ENCODE measurements around the gene ENHO.

DNA sequence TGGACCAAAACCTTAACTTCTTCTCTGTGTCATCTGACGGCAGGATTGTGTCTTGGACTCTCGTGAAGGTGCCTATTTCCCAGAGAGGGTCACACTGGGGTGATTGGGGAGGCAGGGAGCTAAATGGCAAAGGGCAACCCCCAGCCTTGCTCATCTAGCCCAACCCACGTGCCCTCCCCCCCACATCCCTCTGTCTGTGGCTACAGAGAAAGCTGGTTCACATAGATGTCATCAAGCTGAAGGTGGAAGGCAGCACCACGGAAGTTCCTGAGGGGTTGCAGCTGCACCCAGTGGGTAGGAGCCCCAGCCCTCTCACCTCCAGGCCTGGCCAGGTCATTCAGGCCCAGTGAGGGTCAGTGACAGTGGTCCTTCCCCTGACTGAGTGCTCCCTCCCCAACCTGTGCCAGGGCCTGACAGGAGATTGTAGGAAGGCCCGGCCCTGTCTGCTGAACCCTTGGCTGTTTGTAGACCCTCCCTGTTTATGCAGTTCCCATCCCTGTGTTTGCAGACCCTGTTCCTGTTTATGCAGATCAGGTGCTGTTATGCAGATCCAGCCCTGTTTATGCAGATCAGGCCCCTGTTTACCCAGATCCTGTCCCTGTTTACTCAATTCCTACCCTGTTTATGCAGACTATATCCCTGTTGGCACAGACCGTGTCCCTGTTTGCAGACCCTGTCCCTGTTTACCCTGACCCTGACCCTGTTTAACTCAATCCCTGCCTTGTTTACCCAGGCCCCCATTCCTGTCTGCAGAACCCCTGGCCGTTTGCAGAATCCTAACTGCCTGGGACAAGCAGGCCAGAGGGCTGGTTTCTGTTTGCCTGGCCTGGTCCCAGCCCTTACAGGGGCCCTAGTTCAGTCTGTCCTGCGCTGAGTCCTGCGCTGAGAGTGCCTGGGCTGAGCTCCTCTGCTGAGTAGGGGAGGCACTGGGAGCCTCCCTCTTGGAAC is 10.4 kb downstream of the ENHO start:
- TF ChIP-seq POLR2A (IDR thresholded peaks at IDR 0.05) (no peak), POLR2AphosphoS5 (IDR thresholded peaks at IDR 0.05) (no peak), EP300 (IDR thresholded peaks at IDR 0.05) (no peak)
- TF ChIP-seq, protein P1, sequence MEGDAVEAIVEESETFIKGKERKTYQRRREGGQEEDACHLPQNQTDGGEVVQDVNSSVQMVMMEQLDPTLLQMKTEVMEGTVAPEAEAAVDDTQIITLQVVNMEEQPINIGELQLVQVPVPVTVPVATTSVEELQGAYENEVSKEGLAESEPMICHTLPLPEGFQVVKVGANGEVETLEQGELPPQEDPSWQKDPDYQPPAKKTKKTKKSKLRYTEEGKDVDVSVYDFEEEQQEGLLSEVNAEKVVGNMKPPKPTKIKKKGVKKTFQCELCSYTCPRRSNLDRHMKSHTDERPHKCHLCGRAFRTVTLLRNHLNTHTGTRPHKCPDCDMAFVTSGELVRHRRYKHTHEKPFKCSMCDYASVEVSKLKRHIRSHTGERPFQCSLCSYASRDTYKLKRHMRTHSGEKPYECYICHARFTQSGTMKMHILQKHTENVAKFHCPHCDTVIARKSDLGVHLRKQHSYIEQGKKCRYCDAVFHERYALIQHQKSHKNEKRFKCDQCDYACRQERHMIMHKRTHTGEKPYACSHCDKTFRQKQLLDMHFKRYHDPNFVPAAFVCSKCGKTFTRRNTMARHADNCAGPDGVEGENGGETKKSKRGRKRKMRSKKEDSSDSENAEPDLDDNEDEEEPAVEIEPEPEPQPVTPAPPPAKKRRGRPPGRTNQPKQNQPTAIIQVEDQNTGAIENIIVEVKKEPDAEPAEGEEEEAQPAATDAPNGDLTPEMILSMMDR (IDR thresholded peaks at IDR 0.05): no peak
